Frontal cortex (tissue), 4 donors: ENCODE measurements around the gene TMEM121. TPM values are rescaled to one million over a fixed set of nuclear protein-coding genes. Genes with fewer than 3 reads are reported as not detected.
A peak's percentile ranks its signal among the peaks of the same experiment; 100 is the strongest.
"Not testable (repeated sequence)": the region's sequence is repeated elsewhere in the genome, so short reads cannot be mapped to it uniquely, and the experiment has no call there.

ENCODE experiments used
- DNase-seq, 2 donors: peaks; one replicate each; pipeline ENCODE4 v3.0.0; 2012; ENCODE audit warnings: low spot score in 2 of 2
- FAIRE-seq: peaks from 2 replicates; lab custom pipeline; 2012; peaks lifted over from hg19 to GRCh38; lab: Jason Lieb, UNC
- total RNA-seq: library from RNA; depleted of rRNA; stranded (reverse); fragments of >200 nt; gene quantifications from one replicate; pipeline ENCODE4 v1.2.3, GENCODE V29; 2014
- donor health status: control.
- donor health status: control.
- donor health status: control.

The TMEM121 gene
- total RNA-seq, 1 donor from 2014 or later, result 24.5 TPM

DNA sequence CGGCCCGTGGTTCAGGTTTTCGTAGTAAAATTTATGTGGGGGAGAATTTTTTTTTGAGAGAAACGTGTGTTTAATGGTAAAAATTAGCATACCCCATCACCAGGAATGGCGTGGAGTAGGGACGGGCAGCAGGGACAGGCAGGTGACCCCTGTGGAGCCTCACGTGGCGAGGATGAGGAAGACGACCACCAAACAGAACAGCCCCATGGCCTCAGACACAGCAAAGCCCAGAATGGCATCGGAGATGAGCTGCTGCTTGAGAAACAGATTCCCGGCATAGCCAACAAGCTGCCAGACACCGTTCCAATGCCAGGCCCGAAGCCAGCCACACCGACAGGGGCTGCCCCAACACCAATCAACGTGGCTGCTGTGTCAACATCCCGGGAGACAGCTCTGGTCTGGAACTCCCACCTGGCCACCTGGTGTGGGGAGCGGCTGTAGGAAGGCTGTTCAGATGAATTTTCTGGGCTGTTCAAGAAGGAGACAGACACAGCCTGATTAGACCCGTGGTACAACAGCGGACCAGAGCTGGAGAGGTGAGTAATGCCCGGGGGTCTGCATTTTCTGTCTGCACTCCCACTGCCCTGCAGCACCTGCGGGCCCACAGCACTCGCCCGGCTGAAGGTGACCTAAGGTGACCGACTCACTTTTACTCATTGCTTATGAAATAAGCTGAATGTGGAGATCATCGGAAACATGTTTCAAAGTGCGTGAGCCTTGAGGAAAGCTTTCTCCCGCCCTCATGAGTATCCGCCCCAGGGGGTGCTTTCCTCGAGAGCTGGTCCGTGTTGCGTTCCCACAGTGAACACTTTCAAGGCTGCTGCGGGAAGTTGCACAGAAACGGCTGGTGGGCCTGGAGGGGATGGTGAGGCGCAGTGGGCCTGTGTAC lies 10.6 kb downstream of the TMEM121 start:
- no peak for FAIRE-seq
- DNase-seq, result no peak

DNA sequence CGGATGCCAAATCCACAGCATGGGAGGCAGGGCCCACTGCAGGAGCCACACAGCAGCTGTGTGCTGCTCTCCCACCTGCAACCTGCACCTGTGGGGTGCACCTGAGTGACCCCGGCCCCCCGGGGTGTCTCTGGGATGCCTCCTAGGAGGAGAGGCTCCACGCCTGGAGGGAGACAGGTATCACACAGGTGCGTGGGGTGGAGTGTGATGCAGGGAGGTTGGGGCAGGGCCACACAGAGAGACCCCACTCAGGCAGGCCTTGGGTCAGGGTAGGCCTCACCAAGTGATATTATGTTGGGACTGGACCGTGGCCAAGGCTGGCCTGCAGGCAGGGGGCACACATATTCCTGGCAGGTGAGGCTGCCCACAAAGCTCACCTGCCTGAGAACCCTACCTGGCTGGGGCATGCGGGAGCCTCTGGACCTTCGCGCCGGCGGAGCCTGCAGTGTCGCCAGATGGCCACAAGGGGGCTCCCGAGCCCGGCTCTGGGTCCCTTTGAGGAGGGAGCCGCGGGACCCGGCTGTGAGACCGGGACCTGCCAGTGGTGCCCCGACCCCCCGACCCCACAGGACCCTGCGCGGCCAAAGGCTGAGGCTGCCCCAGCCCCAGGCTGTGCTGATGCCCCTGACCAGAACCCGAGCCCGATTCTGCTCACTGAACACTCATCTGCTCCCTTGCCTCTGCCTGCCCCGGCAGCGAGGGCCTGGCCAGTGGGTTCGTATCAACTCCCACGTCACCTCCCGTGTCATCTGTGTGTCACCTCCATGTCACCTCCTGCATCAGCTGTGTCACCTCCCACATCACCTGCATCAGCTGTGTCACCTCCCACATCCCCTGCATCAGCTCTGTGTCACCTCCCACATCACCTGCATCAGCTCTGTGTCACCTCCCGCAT lies 11.4 kb downstream of the TMEM121 start:
- no peak for FAIRE-seq

DNA sequence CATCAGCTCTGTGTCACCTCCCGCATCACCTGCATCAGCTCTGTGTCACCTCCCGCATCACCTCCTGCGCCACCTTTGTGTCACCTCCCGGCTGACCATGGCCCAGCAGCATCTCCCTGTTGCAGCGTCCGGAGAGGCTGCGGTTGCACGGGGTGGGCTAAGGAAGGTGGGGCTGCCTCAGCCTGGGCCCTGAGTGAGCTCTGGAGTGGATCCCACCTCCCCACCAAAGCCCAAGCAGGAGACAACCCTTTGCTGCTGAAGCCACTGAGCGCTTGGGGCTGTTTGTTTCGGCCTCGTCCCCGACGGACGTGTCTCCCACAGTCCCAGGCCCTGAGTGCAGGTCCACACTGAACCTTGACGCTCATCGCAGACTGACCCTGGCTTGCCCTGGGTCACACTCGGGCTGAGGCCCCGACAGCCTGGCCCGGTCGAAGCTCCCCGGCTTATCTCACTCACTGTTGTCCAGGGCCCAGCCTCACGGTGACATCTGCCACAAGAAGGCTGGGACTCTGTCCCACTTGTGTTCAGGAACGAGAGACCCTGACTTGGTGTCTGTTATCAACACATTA lies 12.2 kb downstream of the TMEM121 start:
- FAIRE-seq (no peak), DNase-seq (no peak)

More for the DNA sequence above, 11.4 kb downstream of the TMEM121 start:
- peak; percentile 64 to 79 for DNase-seq

DNA sequence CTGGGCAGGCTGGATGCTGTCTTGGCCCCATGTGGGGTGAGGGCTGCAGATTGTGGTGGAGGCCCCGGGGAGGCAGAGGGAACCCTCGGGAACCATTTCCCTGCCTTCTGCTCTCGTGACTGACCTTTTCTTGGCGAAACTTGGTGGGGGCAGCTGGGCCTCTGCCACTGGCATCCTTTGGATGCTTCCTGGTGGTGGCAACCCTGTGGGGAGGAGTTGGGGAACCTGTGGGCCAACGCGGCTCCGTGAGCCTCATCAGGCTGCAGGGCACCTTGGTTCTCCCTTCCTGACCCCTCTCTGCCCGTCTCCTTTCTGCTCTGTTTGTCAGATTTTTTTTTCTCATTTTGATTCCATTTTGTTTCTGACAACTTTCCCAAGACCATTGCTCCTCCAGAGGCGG lies 14.4 kb downstream of the TMEM121 start:
- FAIRE-seq, result no peak
- DNase-seq, result no peak

DNA sequence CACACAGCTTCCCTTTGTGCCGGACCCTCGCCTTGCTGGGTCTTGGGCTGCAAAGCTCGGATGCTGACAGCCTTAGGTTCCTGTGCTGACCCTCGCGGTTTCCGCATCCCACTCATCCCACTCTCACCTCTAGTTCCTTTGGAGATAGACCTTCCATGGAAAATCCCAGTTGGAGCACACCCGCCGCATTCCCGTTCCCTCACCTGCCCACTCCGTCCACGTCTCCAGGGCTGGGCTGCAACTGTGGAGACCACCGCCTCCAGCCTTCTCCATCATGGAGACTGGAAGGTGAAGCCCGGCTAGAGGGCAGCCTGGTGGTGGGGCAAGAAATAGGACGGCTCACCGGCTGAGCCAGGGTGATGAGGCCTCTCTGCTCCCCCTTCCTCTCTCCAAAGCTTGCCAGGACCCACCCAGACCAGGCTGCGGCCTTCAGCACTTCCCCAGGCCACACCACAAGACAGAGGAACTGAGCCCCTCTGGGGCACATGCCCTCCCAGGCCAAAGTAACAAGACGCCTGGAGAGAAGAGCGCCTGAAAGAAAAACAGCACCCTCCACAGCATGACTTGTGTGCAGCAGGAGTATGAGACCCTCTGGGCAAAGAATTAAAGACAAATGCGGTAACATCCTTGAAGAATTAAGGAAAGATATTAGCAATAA lies 15.0 kb downstream of the TMEM121 start:
- no peak for DNase-seq
- no peak for FAIRE-seq

DNA sequence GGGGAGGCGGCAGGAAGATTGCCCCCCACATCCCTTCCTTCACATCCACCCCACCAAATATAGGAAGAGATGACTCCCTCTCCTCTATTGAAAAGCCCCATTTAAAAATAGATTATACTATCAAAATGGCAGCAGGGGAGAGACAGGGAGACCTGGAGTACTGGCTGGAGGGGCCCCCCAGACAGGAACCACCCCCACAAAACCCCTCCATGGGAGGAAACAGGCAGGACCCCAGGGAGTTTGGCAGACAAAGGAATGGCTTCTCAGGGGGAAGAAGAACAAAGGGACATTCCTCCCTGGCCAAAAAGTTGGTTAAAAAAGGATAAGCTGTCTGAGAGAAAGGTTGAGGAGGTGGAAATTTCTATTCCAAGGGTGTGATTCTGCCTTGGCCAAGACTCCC lies 19.3 kb downstream of the TMEM121 start:
- not testable (repeated sequence) for FAIRE-seq, DNase-seq

DNA sequence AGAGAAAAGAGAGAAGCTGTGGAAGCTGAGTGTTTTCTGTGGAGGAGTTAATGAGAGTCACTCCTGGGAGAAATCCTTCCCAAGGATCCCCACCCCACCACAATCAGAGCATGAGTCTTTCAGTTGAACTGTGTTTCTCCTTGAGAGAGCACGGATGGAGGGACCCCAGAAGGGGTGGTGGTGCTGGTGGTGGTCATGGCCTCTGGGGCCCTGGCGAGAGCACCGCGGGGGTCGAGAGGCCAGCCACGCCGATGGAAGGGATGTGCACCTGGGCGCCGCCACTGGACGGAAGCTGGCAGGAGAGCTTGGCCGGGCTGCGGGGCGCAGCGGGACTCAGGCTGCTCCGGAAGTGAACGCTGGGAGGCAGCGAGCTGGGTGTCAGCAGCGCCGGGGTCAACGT lies 20.0 kb downstream of the TMEM121 start:
- not testable (repeated sequence) for DNase-seq, FAIRE-seq

DNA sequence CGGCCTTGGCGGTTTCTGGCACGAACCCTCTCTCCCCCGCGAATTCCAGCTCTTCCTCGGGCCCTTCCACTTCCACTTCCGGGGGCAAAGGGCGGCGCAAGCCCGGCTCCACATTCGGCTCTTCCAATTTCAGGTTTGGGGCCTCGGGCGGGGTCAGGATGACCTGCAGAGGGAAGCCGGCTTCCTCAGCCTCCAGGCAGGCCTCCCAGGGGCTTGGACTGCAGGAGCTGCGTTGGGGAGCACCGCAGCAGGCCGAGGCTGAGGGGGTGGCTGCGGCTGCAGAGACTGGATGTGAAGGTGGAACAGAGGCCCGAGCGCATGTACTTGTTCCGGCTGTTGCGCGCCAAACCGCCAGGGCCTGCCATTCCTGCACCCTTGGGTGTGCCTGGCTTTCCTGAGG lies 20.7 kb downstream of the TMEM121 start:
- FAIRE-seq, DNase-seq: not testable (repeated sequence)

DNA sequence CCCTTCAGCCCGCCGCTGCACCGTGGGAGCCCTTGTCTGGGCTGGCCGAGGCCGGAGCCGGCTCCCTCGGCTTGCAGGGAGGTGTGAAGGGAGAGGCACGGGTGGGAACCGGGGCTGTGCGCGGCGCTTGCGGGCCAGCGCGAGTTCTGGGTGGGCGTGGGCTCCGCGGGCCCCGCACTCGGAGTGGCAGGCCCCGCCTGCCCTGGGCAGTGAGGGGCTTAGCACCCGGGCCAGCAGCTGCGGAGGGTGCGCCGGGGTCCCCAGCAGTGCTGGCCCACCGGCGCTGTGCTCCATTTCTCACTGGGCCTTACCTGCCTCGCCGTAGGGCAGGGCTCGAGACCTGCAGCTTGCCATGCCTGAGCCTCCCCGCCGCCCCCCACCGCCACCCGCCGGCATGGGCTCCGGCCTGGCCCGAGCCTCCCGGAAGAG lies 21.4 kb downstream of the TMEM121 start:
- FAIRE-seq, result no peak
- DNase-seq, result no peak

DNA sequence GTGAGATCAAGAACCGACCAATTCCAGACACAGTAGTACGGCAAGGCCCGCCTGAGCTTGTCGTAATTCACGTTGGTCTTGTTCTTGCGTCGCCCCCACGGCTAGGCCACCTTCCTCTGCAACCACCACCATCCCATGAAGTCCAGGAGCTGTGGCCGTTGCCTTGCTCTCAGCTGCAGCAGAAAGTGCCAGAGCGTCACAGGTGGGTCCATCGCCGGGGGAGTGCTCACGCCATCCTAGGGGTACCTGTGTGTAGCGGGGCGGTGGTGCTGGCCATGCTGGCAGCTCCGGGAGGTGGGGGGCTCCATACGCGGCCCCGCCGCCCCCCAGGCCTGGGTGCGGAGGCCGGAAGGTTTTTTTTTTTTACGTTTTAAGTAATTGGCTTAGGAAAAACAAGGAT lies 23.1 kb downstream of the TMEM121 start:
- DNase-seq (no peak), FAIRE-seq (no peak)

DNA sequence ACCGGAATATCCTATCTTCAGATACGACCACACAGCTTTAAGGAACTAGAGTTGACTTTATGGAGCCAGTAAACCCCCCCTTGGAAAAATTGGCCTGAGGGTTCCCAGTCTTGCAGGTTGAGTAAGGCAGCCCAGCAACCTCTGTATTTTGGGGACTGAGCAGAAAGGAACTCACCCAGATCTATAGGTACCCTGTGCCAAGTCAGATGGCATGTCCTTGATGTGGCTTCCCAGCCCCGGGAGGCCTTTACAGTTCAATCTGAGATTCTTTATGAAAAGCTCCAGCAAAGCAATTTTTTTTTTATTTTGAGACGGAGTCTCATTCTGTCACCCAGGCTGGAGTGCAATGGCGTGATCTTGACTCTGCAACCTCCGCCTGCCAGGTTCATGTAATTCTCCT lies 27.6 kb downstream of the TMEM121 start:
- FAIRE-seq (no peak), DNase-seq (no peak)

DNA sequence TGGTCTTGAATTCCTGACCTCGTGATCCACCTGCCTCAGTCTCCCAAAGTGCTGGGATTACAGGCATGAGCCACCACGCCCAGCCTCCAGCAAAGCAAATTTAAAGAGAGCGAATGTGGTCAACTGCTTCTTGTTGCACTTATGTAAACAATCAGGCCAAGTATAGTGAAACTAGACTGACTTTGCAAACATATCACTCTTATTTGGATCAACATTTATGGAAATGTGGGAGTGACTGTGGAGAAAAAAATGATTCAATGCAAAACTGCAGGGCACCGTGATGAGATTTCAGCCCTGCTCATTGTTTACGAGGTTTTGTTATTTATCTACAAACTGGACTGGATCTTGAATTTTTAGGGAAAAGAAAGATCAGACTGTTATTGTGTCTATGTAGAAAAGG lies 28.1 kb downstream of the TMEM121 start:
- DNase-seq, result no peak
- no peak for FAIRE-seq

DNA sequence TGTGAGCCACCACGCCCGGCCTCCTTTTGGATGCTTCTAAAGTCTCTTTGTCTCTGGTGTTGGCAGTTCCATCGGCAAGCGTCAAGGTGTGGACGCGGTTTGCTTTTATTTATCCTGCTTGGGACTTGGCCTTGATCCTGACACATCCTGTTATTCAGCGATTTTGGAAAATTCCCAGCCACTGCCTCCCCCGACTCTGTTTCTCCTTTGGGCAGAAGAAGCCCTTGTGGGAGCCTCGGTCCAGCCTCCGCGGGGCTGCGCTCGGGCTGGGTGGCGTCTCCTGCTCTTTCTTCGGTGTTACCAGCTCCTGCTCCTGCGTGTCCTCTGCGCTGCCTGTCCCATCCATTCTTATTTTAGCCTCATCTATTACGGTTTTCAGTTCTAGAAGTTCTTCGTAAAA lies 31.3 kb downstream of the TMEM121 start:
- DNase-seq, FAIRE-seq: not testable (repeated sequence)

DNA sequence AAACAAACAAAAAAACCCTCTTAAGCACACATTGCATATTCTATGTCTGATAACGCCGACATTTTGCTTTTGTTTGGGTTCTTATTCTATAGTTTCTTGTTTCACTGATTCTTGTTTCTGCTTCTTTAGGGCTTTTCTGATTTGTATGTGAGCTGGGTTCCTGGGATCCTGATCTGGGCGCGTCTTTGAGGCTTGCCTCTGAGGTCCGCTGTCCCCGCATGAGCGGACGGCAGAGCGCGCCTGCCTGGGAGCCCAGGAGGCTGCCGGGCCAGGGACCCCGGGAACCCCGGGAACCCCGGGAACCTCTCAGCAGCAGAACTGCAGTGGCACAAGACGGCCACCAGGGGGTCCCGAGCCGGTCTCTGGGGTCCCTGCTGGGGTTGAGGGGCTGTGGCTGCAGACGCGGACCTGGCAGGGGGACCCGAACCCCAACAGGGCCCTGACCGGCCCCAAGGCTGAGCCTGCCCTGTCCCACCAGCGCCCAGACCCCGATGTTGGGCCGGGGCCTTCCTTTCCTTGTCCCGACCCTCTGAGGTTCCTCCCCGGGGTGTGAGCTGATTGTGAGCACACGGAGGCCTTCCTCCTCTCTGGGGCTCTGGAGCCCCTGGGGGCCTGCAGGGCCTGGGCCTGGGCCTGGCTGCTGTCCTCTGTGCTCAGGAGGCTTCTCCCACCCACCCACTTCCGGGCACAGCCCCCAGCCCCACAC lies 32.2 kb downstream of the TMEM121 start:
- not testable (repeated sequence) for FAIRE-seq, DNase-seq

DNA sequence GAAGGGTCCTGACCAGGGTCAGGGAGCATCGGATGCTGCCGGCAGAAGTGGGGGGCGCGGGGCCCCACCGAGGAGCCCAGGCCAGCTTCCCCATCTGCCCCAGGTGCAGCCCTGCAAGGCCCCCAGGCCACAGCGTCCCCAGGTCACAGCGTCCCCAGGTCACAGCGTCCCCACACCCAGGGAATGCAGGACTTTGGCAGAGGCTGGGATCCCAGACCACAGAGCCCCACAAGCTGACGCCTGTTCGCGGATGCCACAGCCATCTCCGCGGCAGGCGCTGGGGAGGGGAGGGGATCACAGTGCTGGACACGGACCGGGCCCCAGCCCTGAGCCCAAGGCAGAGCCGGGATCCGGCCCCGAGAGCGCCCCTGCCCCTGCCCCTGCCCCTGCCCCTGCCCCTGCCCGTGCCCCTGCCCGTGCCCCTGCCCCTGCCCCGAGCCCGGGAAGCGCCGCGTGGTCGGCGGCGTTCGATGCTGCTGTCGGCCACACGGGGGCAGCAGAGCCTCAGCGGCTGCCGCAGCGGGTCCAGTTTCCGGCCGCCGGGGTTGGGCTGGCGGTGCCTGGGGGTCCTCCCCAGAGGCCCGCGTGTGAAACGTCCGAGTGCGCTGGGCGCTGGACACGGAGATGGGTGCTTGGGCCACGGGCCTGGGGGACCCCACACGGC lies 33.1 kb downstream of the TMEM121 start:
- not testable (repeated sequence) for FAIRE-seq, DNase-seq

DNA sequence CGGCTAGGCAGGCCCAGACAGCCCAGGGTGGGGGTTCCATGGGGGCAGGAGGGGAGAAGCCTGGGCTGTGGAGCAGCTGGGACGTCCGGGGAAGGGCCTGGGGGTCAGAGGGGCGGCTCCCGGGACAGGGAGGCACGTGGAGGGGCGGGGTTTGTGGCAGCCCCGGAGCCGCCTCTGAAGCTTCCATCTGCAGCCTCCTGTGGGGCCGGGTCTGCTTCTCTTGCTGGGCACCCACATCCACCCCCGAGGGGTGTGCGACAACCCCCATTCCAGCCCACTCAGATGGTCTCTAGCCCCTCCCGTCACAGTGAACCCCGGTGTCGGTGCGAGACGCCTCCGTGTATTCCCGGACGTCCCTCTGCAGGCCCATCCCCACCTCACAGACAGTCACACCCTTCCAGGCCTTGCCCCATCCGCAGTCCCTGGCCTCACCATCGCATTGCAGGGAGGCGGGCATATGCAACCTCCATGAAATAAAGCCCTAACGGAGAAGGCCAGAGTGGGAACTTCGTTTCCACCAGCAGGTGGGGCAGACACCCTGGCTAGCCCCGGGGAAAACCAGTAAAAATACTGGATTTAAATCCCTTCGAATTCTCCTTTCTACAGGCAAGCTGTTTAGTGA lies 33.8 kb downstream of the TMEM121 start:
- not testable (repeated sequence) for DNase-seq, FAIRE-seq

DNA sequence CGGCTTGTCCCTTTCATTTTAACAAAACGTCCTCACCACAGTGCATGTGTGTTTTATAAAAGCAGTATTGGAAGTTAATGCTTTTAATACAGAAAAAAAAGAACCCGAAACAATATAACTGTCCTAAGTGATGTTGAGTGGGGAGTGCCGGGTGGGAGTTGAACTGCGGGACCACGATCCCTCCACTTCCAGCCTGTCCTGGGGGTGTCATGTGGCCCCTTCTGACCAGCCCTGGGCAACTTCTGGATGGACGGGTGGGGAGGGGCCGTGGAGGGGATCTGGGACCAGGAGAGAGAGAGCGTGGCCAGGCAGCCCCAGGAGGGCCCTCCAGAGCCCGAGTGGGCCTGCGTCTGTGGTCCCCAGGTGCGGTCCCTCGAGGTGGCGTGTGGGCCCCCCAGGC lies 35.0 kb downstream of the TMEM121 start:
- DNase-seq, FAIRE-seq: not testable (repeated sequence)

DNA sequence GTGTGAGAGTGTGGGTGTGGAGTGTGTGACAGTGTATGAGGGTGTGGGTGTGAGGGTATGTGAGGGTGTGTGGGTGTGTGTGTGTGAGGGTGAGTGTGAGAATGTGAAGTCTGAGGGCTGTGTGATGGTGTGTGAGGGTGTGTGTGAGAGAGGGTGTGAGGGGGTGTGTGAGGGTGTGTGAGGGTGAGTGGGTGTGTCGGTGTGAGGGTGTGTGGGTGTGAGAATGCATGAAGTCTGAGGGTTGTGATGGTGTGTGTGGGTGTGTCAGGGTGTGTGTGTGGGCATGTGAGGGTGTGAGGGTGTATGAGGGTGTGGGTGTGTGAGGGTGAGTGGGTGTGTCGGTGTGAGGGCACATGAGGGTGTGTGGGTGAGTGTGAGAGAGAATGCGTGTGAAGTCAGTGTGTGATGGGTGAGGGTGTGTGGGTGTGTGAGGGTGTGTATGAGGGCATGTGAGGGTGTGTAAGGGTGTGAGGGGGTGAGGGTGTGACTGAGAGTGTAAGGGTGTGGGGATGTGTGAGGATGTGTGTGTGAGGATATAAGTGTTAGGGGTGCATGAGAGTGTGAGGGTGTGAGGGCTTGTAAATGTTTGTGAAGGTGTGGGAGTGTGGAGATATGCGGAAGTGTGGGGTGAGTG lies 36.4 kb downstream of the TMEM121 start:
- no peak for FAIRE-seq
- DNase-seq, result no peak
